Sigmoid colon (tissue), 7 donors: Measurements from ENCODE around the gene CD37. TPM values are rescaled to one million over a fixed set of nuclear protein-coding genes. Genes with fewer than 3 reads are reported as not detected.

ENCODE experiments used
- DNase-seq: peaks from one replicate; pipeline ENCODE4 v3.0.0-alpha.2; 2019
- H3K27ac ChIP-seq, 4 donors: fragments of 200-600 bp; sonication (generic); one replicate each; pipeline ENCODE4 v1.5.1; 2016 to 2019; ENCODE audit warnings: mild to moderate bottlenecking in 1 of 4
- H3K27me3 ChIP-seq, 3 donors: fragments of 200-600 bp; sonication (generic); one replicate each; pipeline ENCODE4 v1.5.1; 2019; ENCODE audit warnings: mild to moderate bottlenecking in 1 of 3
- H3K36me3 ChIP-seq, 4 donors: fragments of 200-600 bp; sonication (generic); one replicate each; pipeline ENCODE4 v1.5.1; 2016 to 2019
- H3K4me1 ChIP-seq, 4 donors: fragments of 200-600 bp; sonication (generic); one replicate each; pipeline ENCODE4 v1.5.1; 2017 to 2019
- H3K4me3 ChIP-seq, 4 donors: fragments of 200-600 bp; sonication (generic); one replicate each; pipeline ENCODE4 v1.5.1; 2017 to 2019; ENCODE audit warnings: mild to moderate bottlenecking in 2 of 4, moderate library complexity in 1 of 4
- H3K9me3 ChIP-seq, 4 donors: fragments of 200-600 bp in 3 of 4; sonication (generic) in 3 of 4; one replicate each; pipeline versions ENCODE4 v1.5.1 to v1.6.1; 2013 to 2019
- CTCF ChIP-seq, 4 experiments: fragments of 450-650 bp in 3 of 4; fragments of 200-600 bp in 1 of 4; IDR thresholded peaks; one replicate each; pipeline ENCODE4 v1.5.1; 2016 to 2019; ENCODE audit warnings: antibody characterized with exemption in 4 of 4, mild to moderate bottlenecking in 3 of 4, moderate library complexity in 2 of 4
- EP300 ChIP-seq, 4 donors: sonication (generic); formaldehyde crosslinking; IDR thresholded peaks; one replicate each; pipeline ENCODE4 v1.6.1; 2017; ENCODE audit warnings: antibody characterized with exemption in 4 of 4
- POLR2A ChIP-seq, 2 donors: fragments of 450-650 bp; IDR thresholded peaks; one replicate each; pipeline ENCODE4 v1.6.1; 2016; ENCODE audit warnings: antibody characterized with exemption in 2 of 2, mild to moderate bottlenecking in 2 of 2, moderate library complexity in 2 of 2
- POLR2AphosphoS5 ChIP-seq, 4 donors: sonication (generic); formaldehyde crosslinking; IDR thresholded peaks; one replicate each; pipeline ENCODE4 v1.6.1; 2017; ENCODE audit warnings: antibody characterized with exemption in 4 of 4
- WGBS, 2 donors: extraction: QIAGEN DNeasy Blood & Tissue Kit; methylation state at CpG; one replicate each; pipeline ENCODE4 v1.1.7; 2013; 5-methylcytosine and 5-hydroxymethylcytosine counted together
- intact Hi-C: fragments of 100-400 bp; cut with DNase I; formaldehyde crosslinking; loops from one replicate; pipeline ENCODE4 v1.15.1; 2023
- polyA plus RNA-seq, 3 donors: library from polyadenylated mRNA; stranded (reverse); fragments of 200-250 nt; gene quantifications; one replicate each; pipeline ENCODE4 v1.2.3, GENCODE V29; 2013
- small RNA-seq, 3 donors: library from RNA; depleted of rRNA; stranded (forward); fragments of <200 nt; gene quantifications; one replicate each; pipeline ENCODE3, GENCODE V24; 2016
- total RNA-seq, 4 donors: library from RNA; depleted of rRNA; stranded (reverse); fragments of >200 nt; gene quantifications; one replicate each; pipeline ENCODE4 v1.1.0, GENCODE V29; 2016
- donor health status: healthy with polysubstance abuse.
- donor health status: Bipolar disorder and iron deficiency.
- donor health status: healthy.

CD37 gene
- total and polyA plus RNA-seq, 7 donors, result 5.8 to 220 (median 9.4) TPM

- WGBS, 2 donors, result 90 to 93% methylated on average over 3 of the region's 3 CpGs
- no peaks in the 10 kb centered on the region for H3K4me1 ChIP-seq
- intact Hi-C loops, result no loop called here
- no peak overlapping the region for H3K27ac ChIP-seq
- TF ChIP-seq POLR2AphosphoS5 (IDR thresholded peaks at IDR 0.05) (no peak), EP300 (IDR thresholded peaks at IDR 0.05) (no peak), CTCF (IDR thresholded peaks at IDR 0.05) (no peak), POLR2A (IDR thresholded peaks at IDR 0.05) (no peak)
- H3K36me3 ChIP-seq, result no peaks in the 10 kb centered on the region
- DNase-seq, result no peak
- peaks cover 0 to 11% (median 3%) of the 10 kb centered on the region in 4 donors for H3K9me3 ChIP-seq
- no peaks in the 10 kb centered on the region for H3K27me3 ChIP-seq
- H3K4me3 ChIP-seq, result no peak overlapping the region
These were observed 45.2 kb downstream of the CD37 start for GRCh38 chr19:49380391-49380790.

- 90 to 92% methylated on average over 5 of the region's 5 CpGs for WGBS, 2 donors
- Histone ChIP-seq H3K4me3 (no peak overlapping the region), H3K27me3 (peaks cover 0 to 5% (median 0%) of the 10 kb centered on the region in 3 donors), H3K27ac (no peak overlapping the region), H3K4me1 (no peaks in the 10 kb centered on the region), H3K36me3 (no peaks in the 10 kb centered on the region), H3K9me3 (peaks cover 0 to 11% (median 3%) of the 10 kb centered on the region in 4 donors)
- no peak for TF ChIP-seq EP300 (IDR thresholded peaks at IDR 0.05)
- no peak for TF ChIP-seq POLR2A (IDR thresholded peaks at IDR 0.05)
- no peak for TF ChIP-seq POLR2AphosphoS5 (IDR thresholded peaks at IDR 0.05)
- TF ChIP-seq CTCF (IDR thresholded peaks at IDR 0.05), result no peak
- intact Hi-C loops, result no loop called here
- no peak for DNase-seq
These were observed 47.4 kb downstream of the CD37 start for GRCh38 chr19:49382639-49383038.

- TF ChIP-seq POLR2AphosphoS5 (IDR thresholded peaks at IDR 0.05) (no peak), EP300 (IDR thresholded peaks at IDR 0.05) (no peak), POLR2A (IDR thresholded peaks at IDR 0.05) (no peak), CTCF (IDR thresholded peaks at IDR 0.05) (no peak)
These were observed 48.4 kb downstream of the CD37 start for GRCh38 chr19:49383599-49383998.

GRCh38 chr19:49387936-49388372 is 52.7 kb downstream of the CD37 start, which contains the start of gene KASH5:
Gene KASH5, plus strand, starts transcription at chr19:49388249. Its CDS starts 2,635 bp downstream, at chr19:49390884.
- intact Hi-C loops, result no loop called here
- TF ChIP-seq CTCF (IDR thresholded peaks at IDR 0.05) (no peak), POLR2A (IDR thresholded peaks at IDR 0.05) (no peak), POLR2AphosphoS5 (IDR thresholded peaks at IDR 0.05) (no peak), EP300 (IDR thresholded peaks at IDR 0.05) (no peak)
- Histone ChIP-seq H3K4me3 (peak within 1 kb of the TSS in 2 of 4 donors; percentile 12 to 16), H3K9me3 (peaks cover 0 to 3% (median under 1%) of the 10 kb centered on the region in 4 donors), H3K27ac (no peak within 1 kb of the TSS), H3K27me3 (peaks cover 0 to 29% (median 0%) of the 10 kb centered on the region in 3 donors), H3K36me3 (no peaks in the 10 kb centered on the region), H3K4me1 (peaks cover 0 to 3% (median 0%) of the 10 kb centered on the region in 4 donors)
- WGBS, 2 donors, result 54 to 56% methylated on average over 40 of the region's 40 CpGs
- DNase-seq, result peak; percentile 77

More at GRCh38 chr19:49383599-49383998, 48.4 kb downstream of the CD37 start:
- H3K4me1 ChIP-seq, result peaks cover 0 to 3% (median 0%) of the 10 kb centered on the region in 4 donors
- intact Hi-C loops, result no loop called here
- DNase-seq, result no peak
- H3K9me3 ChIP-seq, result peaks cover 0 to 11% (median 3%) of the 10 kb centered on the region in 4 donors
- H3K27me3 ChIP-seq, result peaks cover 0 to 13% (median 0%) of the 10 kb centered on the region in 3 donors
- no peaks in the 10 kb centered on the region for H3K36me3 ChIP-seq
- no peak overlapping the region for H3K27ac ChIP-seq
- H3K4me3 ChIP-seq, result no peak overlapping the region
- 34 to 92% methylated on average over 1 of the region's 1 CpG for WGBS, 2 donors

GRCh38 chr19:49389406-49389805 is 54.2 kb downstream of the CD37 start:
- TF ChIP-seq POLR2A (IDR thresholded peaks at IDR 0.05), result no peak
- TF ChIP-seq EP300 (IDR thresholded peaks at IDR 0.05), result no peak
- DNase-seq, result no peak
- intact Hi-C loops, result no loop called here
- no peak overlapping the region for H3K4me3 ChIP-seq
- no peaks in the 10 kb centered on the region for H3K36me3 ChIP-seq
- peaks cover 0 to 36% (median 7%) of the 10 kb centered on the region in 3 donors for H3K27me3 ChIP-seq
- no peaks in the 10 kb centered on the region for H3K9me3 ChIP-seq
- peaks cover 0 to 3% (median 0%) of the 10 kb centered on the region in 4 donors for H3K4me1 ChIP-seq
- H3K27ac ChIP-seq, result no peak overlapping the region
- 81 to 91% methylated on average over 20 of the region's 20 CpGs for WGBS, 2 donors

Small RNA genes within 50 kb of the gene (small RNA-seq; reads per million reads assigned to genes)
- gene MIR4324, result 0 reads per million in 3 donors

Other genes starting within 250 kb of the CD37 start
- 100 to 1,000 TPM; 156 to 382 (median 237) TPM for gene SNRNP70, start 250.0 kb upstream of the CD37 start, total RNA-seq
- gene SNRNP70, start 250.0 kb upstream of the CD37 start, polyA plus RNA-seq, result 100 to 1,000 TPM in 1 of 3 donors, 10 to 100 TPM in 2; 33.8 to 227 (median 40.2) TPM
- gene LIN7B, start 221.0 kb upstream of the CD37 start, total RNA-seq, result 10 to 100 TPM; 17.4 to 28.8 (median 26.7) TPM
- gene LIN7B, start 221.0 kb upstream of the CD37 start, polyA plus RNA-seq, result 10 to 100 TPM in 2 of 3 donors, 1 to 10 TPM in 1; 9.9 to 12.0 (median 12.0) TPM
- 1 to 10 TPM in 3 of 4 donors, not detected in 1; 1.6 to 2.1 (median 1.8) TPM for gene C19orf73, start 216.3 kb upstream of the CD37 start, total RNA-seq
- 1 to 10 TPM; 2.4 to 5.1 (median 3.3) TPM for gene C19orf73, start 216.3 kb upstream of the CD37 start, polyA plus RNA-seq
- gene PPFIA3, start 215.9 kb upstream of the CD37 start, total RNA-seq, result 1 to 10 TPM; 2.0 to 3.9 (median 3.1) TPM
- gene PPFIA3, start 215.9 kb upstream of the CD37 start, polyA plus RNA-seq, result 10 to 100 TPM; 18.6 to 35.3 (median 21.3) TPM
- 1 to 10 TPM in 1 of 4 donors, under 1 TPM in 3; 0.16 to 1.1 (median 0.69) TPM for gene HRC, start 180.0 kb upstream of the CD37 start, total RNA-seq
- gene HRC, start 180.0 kb upstream of the CD37 start, polyA plus RNA-seq, result 1 to 10 TPM in 2 of 3 donors, under 1 TPM in 1; 0.46 to 6.6 (median 1.7) TPM
- 10 to 100 TPM in 3 of 4 donors, 1 to 10 TPM in 1; 7.9 to 18.0 (median 12.5) TPM for gene TRPM4, start 177.6 kb upstream of the CD37 start, total RNA-seq
- gene TRPM4, start 177.6 kb upstream of the CD37 start, polyA plus RNA-seq, result 100 to 1,000 TPM in 1 of 3 donors, 10 to 100 TPM in 2; 40.5 to 166 (median 40.8) TPM
- gene SLC6A16, start 10.2 kb upstream of the CD37 start, total RNA-seq, result 1 to 10 TPM; 1.1 to 3.6 (median 2.2) TPM
- under 1 TPM in 2 of 3 donors, not detected in 1; under 0.01 to 0.85 TPM for gene SLC6A16, start 10.2 kb upstream of the CD37 start, polyA plus RNA-seq
- gene TEAD2, start 27.0 kb downstream of the CD37 start, total RNA-seq, result 10 to 100 TPM; 60.6 to 74.9 (median 61.3) TPM
- gene TEAD2, start 27.0 kb downstream of the CD37 start, polyA plus RNA-seq, result 10 to 100 TPM in 2 of 3 donors, 1 to 10 TPM in 1; 5.8 to 17.9 (median 10.2) TPM
- 1 to 10 TPM in 2 of 4 donors, not detected in 2; 1.8 to 2.0 TPM for gene DKKL1, start 28.5 kb downstream of the CD37 start, total RNA-seq
- 1 to 10 TPM in 1 of 3 donors, under 1 TPM in 1, not detected in 1; 0.17 to 3.6 TPM for gene DKKL1, start 28.5 kb downstream of the CD37 start, polyA plus RNA-seq
- not detected for gene KASH5, start 52.8 kb downstream of the CD37 start, total RNA-seq
- gene KASH5, start 52.8 kb downstream of the CD37 start, polyA plus RNA-seq, result under 1 TPM in 1 of 3 donors, not detected in 2; 0.04 TPM
- gene PTH2, start 88.0 kb downstream of the CD37 start, total RNA-seq, result not detected
- gene PTH2, start 88.0 kb downstream of the CD37 start, polyA plus RNA-seq, result not detected
- gene GFY, start 90.0 kb downstream of the CD37 start, total RNA-seq, result not detected
- not detected for gene GFY, start 90.0 kb downstream of the CD37 start, polyA plus RNA-seq
- gene SLC17A7, start 106.1 kb downstream of the CD37 start, total RNA-seq, result 1 to 10 TPM in 1 of 4 donors, under 1 TPM in 2, not detected in 1; 0.28 to 1.4 (median 0.82) TPM
- gene SLC17A7, start 106.1 kb downstream of the CD37 start, polyA plus RNA-seq, result 1 to 10 TPM in 1 of 3 donors, under 1 TPM in 2; 0.23 to 1.8 (median 0.41) TPM
- gene PIH1D1, start 116.4 kb downstream of the CD37 start, total RNA-seq, result 10 to 100 TPM; 62.9 to 99.6 (median 81.4) TPM
- gene PIH1D1, start 116.4 kb downstream of the CD37 start, polyA plus RNA-seq, result 100 to 1,000 TPM in 1 of 3 donors, 10 to 100 TPM in 2; 63.6 to 105 (median 65.5) TPM
- 10 to 100 TPM; 14.1 to 25.3 (median 18.1) TPM for gene ALDH16A1, start 117.8 kb downstream of the CD37 start, total RNA-seq
- 10 to 100 TPM; 14.3 to 44.2 (median 18.0) TPM for gene ALDH16A1, start 117.8 kb downstream of the CD37 start, polyA plus RNA-seq
- 10 to 100 TPM in 1 of 4 donors, 1 to 10 TPM in 3; 4.6 to 11.1 (median 6.1) TPM for gene FLT3LG, start 138.8 kb downstream of the CD37 start, total RNA-seq
- gene FLT3LG, start 138.8 kb downstream of the CD37 start, polyA plus RNA-seq, result 10 to 100 TPM in 2 of 3 donors, 1 to 10 TPM in 1; 2.1 to 18.6 (median 14.9) TPM
- gene RPL13A, start 152.2 kb downstream of the CD37 start, total RNA-seq, result 1,000 to 10,000 TPM; 2,552 to 5,599 (median 4,191) TPM
- gene RPL13A, start 152.2 kb downstream of the CD37 start, polyA plus RNA-seq, result 1,000 to 10,000 TPM; 4,070 to 6,094 (median 4,207) TPM
- 1,000 to 10,000 TPM; 3,843 to 9,166 (median 6,008) TPM for gene RPS11, start 161.0 kb downstream of the CD37 start, total RNA-seq
- 1,000 to 10,000 TPM; 4,449 to 8,009 (median 5,043) TPM for gene RPS11, start 161.0 kb downstream of the CD37 start, polyA plus RNA-seq
- gene FCGRT, start 177.3 kb downstream of the CD37 start, total RNA-seq, result 100 to 1,000 TPM; 164 to 203 (median 178) TPM
- 100 to 1,000 TPM; 222 to 317 (median 243) TPM for gene FCGRT, start 177.3 kb downstream of the CD37 start, polyA plus RNA-seq
- gene RCN3, start 192.6 kb downstream of the CD37 start, total RNA-seq, result 10 to 100 TPM; 14.5 to 43.8 (median 20.6) TPM
- gene RCN3, start 192.6 kb downstream of the CD37 start, polyA plus RNA-seq, result 10 to 100 TPM; 13.6 to 28.2 (median 21.6) TPM
- 10 to 100 TPM; 47.6 to 67.8 (median 62.3) TPM for gene NOSIP, start 245.2 kb downstream of the CD37 start, total RNA-seq
- 100 to 1,000 TPM in 2 of 3 donors, 10 to 100 TPM in 1; 96.1 to 123 (median 113) TPM for gene NOSIP, start 245.2 kb downstream of the CD37 start, polyA plus RNA-seq
- gene PRRG2, start 245.9 kb downstream of the CD37 start, total RNA-seq, result under 1 TPM in 1 of 4 donors, not detected in 3; 0.71 TPM
- gene PRRG2, start 245.9 kb downstream of the CD37 start, polyA plus RNA-seq, result 10 to 100 TPM in 2 of 3 donors, 1 to 10 TPM in 1; 7.2 to 18.9 (median 18.3) TPM